ENCODE data around the gene HARS2.
"Not testable (repeated sequence)": the region's sequence is repeated elsewhere in the genome, so short reads cannot be mapped to it uniquely, and the experiment has no call there.

HARS2 gene

GRCh38 chr5:140700177-140701144 lies 9.2 kb downstream of the HARS2 start, which contains the start of gene ZMAT2:
Gene ZMAT2 (plus strand): TSS chr5:140700447. CDS start chr5:140700461, 14 bp downstream.
- DNase-seq (ENCODE audit: low read depth): peak; percentile 90

- no peak for DNase-seq (ENCODE audit: low read depth)
Observed at GRCh38 chr5:140707812-140708211, 16.6 kb downstream of the HARS2 start.

GRCh38 chr5:140708787-140709186 lies 17.5 kb downstream of the HARS2 start:
- not testable (repeated sequence) for DNase-seq (ENCODE audit: low read depth)

- DNase-seq (ENCODE audit: low read depth): peak; percentile 87
Observed at GRCh38 chr5:140710899-140711552, 19.8 kb downstream of the HARS2 start.

- no peak for DNase-seq (ENCODE audit: low read depth)
Observed at GRCh38 chr5:140711794-140712193, 20.5 kb downstream of the HARS2 start.

GRCh38 chr5:140713562-140714094 lies 22.4 kb downstream of the HARS2 start:
- DNase-seq (ENCODE audit: low read depth): no peak

GRCh38 chr5:140716238-140716637 lies 25.0 kb downstream of the HARS2 start:
- not testable (repeated sequence) for DNase-seq (ENCODE audit: low read depth)

- no peak for DNase-seq (ENCODE audit: low read depth)
Observed at GRCh38 chr5:140718266-140718592, 27.0 kb downstream of the HARS2 start.

- not testable (repeated sequence) for DNase-seq (ENCODE audit: low read depth)
Observed at GRCh38 chr5:140720738-140721137, 29.5 kb downstream of the HARS2 start.

GRCh38 chr5:140721395-140721794 lies 30.1 kb downstream of the HARS2 start:
- not testable (repeated sequence) for DNase-seq (ENCODE audit: low read depth)

- peak; percentile 50 for DNase-seq (ENCODE audit: low read depth)
Observed at GRCh38 chr5:140725799-140726471, 34.7 kb downstream of the HARS2 start.

GRCh38 chr5:140733098-140733497 lies 41.8 kb downstream of the HARS2 start:
- no peak for DNase-seq (ENCODE audit: low read depth)

GRCh38 chr5:140734354-140734753 lies 43.1 kb downstream of the HARS2 start:
- DNase-seq (ENCODE audit: low read depth): no peak

GRCh38 chr5:140737486-140737885 lies 46.2 kb downstream of the HARS2 start:
- DNase-seq (ENCODE audit: low read depth): no peak

- DNase-seq (ENCODE audit: low read depth): no peak
Observed at GRCh38 chr5:140741967-140742366, 50.7 kb downstream of the HARS2 start.

Data from stimulated activated CD4-positive, alpha-beta T cell treated with anti-CD3 and anti-CD28 coated beads, Interleukin-2, amount 100 ng/mL, for 4 hours (primary cell).